Ovary (tissue), 9 donors: ENCODE measurements around the gene CCND1. TPM values are rescaled to one million over a fixed set of nuclear protein-coding genes. Genes with fewer than 3 reads are reported as not detected.

ENCODE experiments used
- DNase-seq, 5 donors: peaks; one replicate each; pipeline ENCODE4 v3.0.0-alpha.2; 2019 to 2020
- H3K27ac ChIP-seq, 2 donors: fragments of 200-600 bp; one replicate each; pipeline versions ENCODE4 v1.5.1 to v1.8.0; 2019 to 2022
- H3K27me3 ChIP-seq: fragments of 200-600 bp; one replicate; pipeline ENCODE4 v1.8.0; 2022
- H3K36me3 ChIP-seq: fragments of 200-600 bp; sonication (generic); one replicate; pipeline ENCODE4 v1.5.1; 2019
- H3K4me1 ChIP-seq: one replicate; pipeline ENCODE4 v1.8.1; 2013; ENCODE audit warnings: mild to moderate bottlenecking, moderate library complexity; ENCODE audit not compliant: insufficient read depth
- H3K4me3 ChIP-seq: fragments of 200-600 bp; sonication (generic); one replicate; pipeline ENCODE4 v1.5.1; 2017
- H3K9me3 ChIP-seq, 2 donors: fragments of 200-600 bp in 1 of 2; sonication (generic) in 1 of 2; one replicate each; pipeline versions ENCODE4 v1.5.1 to v1.8.1; 2013 to 2019; ENCODE audit warnings: mild to moderate bottlenecking in 1 of 2, moderate library complexity in 1 of 2
- CTCF ChIP-seq, 3 donors: fragments of 450-650 bp in 2 of 3; fragments of 200-600 bp in 1 of 3; IDR thresholded peaks; one replicate each; pipeline versions ENCODE4 v1.5.1 to v1.8.0; 2016 to 2022; ENCODE audit warnings: antibody characterized with exemption in 3 of 3, mild to moderate bottlenecking in 1 of 3
- EP300 ChIP-seq: sonication (generic); formaldehyde crosslinking; IDR thresholded peaks from one replicate; pipeline ENCODE4 v1.6.1; 2017; ENCODE audit warnings: antibody characterized with exemption
- POLR2A ChIP-seq: fragments of 450-650 bp; IDR thresholded peaks from one replicate; pipeline ENCODE4 v1.6.1; 2017; ENCODE audit warnings: antibody characterized with exemption, mild to moderate bottlenecking, moderate library complexity
- WGBS, 3 donors: extraction: QIAGEN DNeasy Blood & Tissue Kit in 1 of 3; methylation state at CpG; one replicate each; pipeline versions ENCODE4 v1.1.5 to v1.1.7; 2013 to 2017; 5-methylcytosine and 5-hydroxymethylcytosine counted together
- intact Hi-C, 4 donors: fragments of 100-400 bp; cut with DNase I; formaldehyde crosslinking; loops; one replicate each; pipeline versions ENCODE4 v1.11.0 to v1.15.1; 2022 to 2023
- polyA plus RNA-seq, 2 donors: library from polyadenylated mRNA; stranded (reverse); fragments of 200-250 nt in 1 of 2; fragments of 350-450 nt in 1 of 2; fragmentation: Illumina TruSeq in 1 of 2; extraction: RNeasy Lipid Tissue Mini Kit (QIAGEN cat#74804) in 1 of 2; gene quantifications; one replicate each; pipeline ENCODE4 v1.2.3, GENCODE V29; 2013 to 2014
- total RNA-seq, 7 donors: library from RNA; depleted of rRNA in 2 of 7; stranded (reverse); fragments of >200 nt in 2 of 7; fragmentation: NEBNext Ultra II Directional in 3 of 7; extraction: Animal tissue kit (Norgen Biotek cat#: 25700) in 3 of 7; gene quantifications; one replicate each; pipeline versions ENCODE4 v1.1.0 to v1.2.4, GENCODE V29; 2016 to 2023
- donor health status: DM: no; HTN: no; CAD: no; lungs with moderate emphysema.
- donor health status: DM: no; HTN: no; CAD: no.
- donor health status: Bipolar disorder and iron deficiency.
- donor health status: DM: yes; HTN: yes; CAD: no.
- donor health status: DM: no; HTN: no; CAD: no.
- donor health status: DM: yes; HTN: yes; CAD: no.

The CCND1 gene
- total and polyA plus RNA-seq, 9 donors = 3.4 to 58.9 (median 19.2) TPM

- TF ChIP-seq CTCF (IDR thresholded peaks at IDR 0.05) (no peak), POLR2A (no peak), EP300 (no peak)
- intact Hi-C loops = no loop called here
- H3K4me3 ChIP-seq = no peak overlapping the region
- H3K27me3 ChIP-seq = peaks cover 7% of the 10 kb centered on the region
- H3K36me3 ChIP-seq = no peaks in the 10 kb centered on the region
- peaks cover 5% of the 10 kb centered on the region for H3K4me1 ChIP-seq
- no peak for DNase-seq
- H3K9me3 ChIP-seq = no peaks in the 10 kb centered on the region
- 1 to 2% (median 1%) methylated on average over 68 to 78 of the region's 78 CpGs for WGBS, 3 donors
- no peak overlapping the region for H3K27ac ChIP-seq
These were observed 2.8 kb upstream of the CCND1 start for GRCh38 chr11:69637941-69638871.

- H3K4me3 ChIP-seq = no peak overlapping the region
- peak in 4 of 5 donors; percentile 33 to 69 (median 59) for DNase-seq
- no peak overlapping the region for H3K27ac ChIP-seq
- H3K36me3 ChIP-seq = no peaks in the 10 kb centered on the region
- WGBS, 3 donors = 0 to 1% (median 1%) methylated on average over 59 to 64 of the region's 64 CpGs
- intact Hi-C loops = no loop called here
- H3K4me1 ChIP-seq = peaks cover 8% of the 10 kb centered on the region
- TF ChIP-seq POLR2A (no peak), EP300 (no peak), CTCF (IDR thresholded peaks at IDR 0.05) (no peak)
- H3K27me3 ChIP-seq = peaks cover 7% of the 10 kb centered on the region
- no peaks in the 10 kb centered on the region for H3K9me3 ChIP-seq
These were observed 1.8 kb upstream of the CCND1 start for GRCh38 chr11:69638941-69639681.

GRCh38 chr11:69639831-69640230, 1.1 kb upstream of the CCND1 start:
- Histone ChIP-seq H3K4me3 (no peak overlapping the region), H3K9me3 (no peaks in the 10 kb centered on the region), H3K27me3 (peaks cover 7% of the 10 kb centered on the region), H3K27ac (no peak overlapping the region), H3K4me1 (peaks cover 8% of the 10 kb centered on the region), H3K36me3 (no peaks in the 10 kb centered on the region)
- no peak for DNase-seq
- intact Hi-C loops = loop anchor here in 3 of 4 donors (5.0 to 10.0 kb wide), 2 partner anchors 535 to 538 kb away; no protein-coding TSS in a partner anchor
- WGBS, 3 donors = 11 to 18% (median 17%) methylated on average over 9 of the region's 9 CpGs
- TF ChIP-seq EP300 = no peak
- TF ChIP-seq POLR2A = no peak
- no peak for TF ChIP-seq CTCF (IDR thresholded peaks at IDR 0.05)

GRCh38 chr11:69640260-69640994, 529 bp upstream of the CCND1 start:
- H3K36me3 ChIP-seq = no peaks in the 10 kb centered on the region
- 3 to 6% (median 5%) methylated on average over 41 to 43 of the region's 43 CpGs for WGBS, 3 donors
- H3K4me3 ChIP-seq = peak overlapping the region; percentile 57
- peaks cover 8% of the 10 kb centered on the region for H3K4me1 ChIP-seq
- H3K27me3 ChIP-seq = peaks cover 7% of the 10 kb centered on the region
- no peaks in the 10 kb centered on the region for H3K9me3 ChIP-seq
- TF ChIP-seq EP300 (no peak), CTCF (IDR thresholded peaks at IDR 0.05) (no peak), POLR2A (no peak)
- H3K27ac ChIP-seq = no peak overlapping the region
- DNase-seq = no peak
- intact Hi-C loops = loop anchor here in 3 of 4 donors (5.0 to 10.0 kb wide), 2 partner anchors 536 to 538 kb away; no protein-coding TSS in a partner anchor
